DND-41 (cell line): ENCODE measurements around the gene BCAS3.

Experiments
- ATAC-seq: fragments of 200-7000 bp; cut with Tn5 transposase; 3 replicates; pipeline ENCODE4 v1.9.1; 2021; ENCODE audit warnings: low read depth; ENCODE audit not compliant: insufficient read depth
- DNase-seq: peaks from one replicate; pipeline ENCODE4 v3.0.0-alpha.2; 2020
- H2AFZ ChIP-seq: 2 replicates; pipeline ENCODE4 v1.6.0; 2012; ENCODE audit warnings: low read depth, low read length
- H3K27ac ChIP-seq: 2 replicates; pipeline ENCODE4 v1.5.1; 2012; ENCODE audit warnings: low read length, inconsistent platforms
- H3K27me3 ChIP-seq: fragments of 200-600 bp; sonication (generic); 2 replicates; pipeline ENCODE4 v1.6.0; 2012; ENCODE audit warnings: low read length, mild to moderate bottlenecking, inconsistent platforms; ENCODE audit not compliant: insufficient read depth, poor library complexity
- H3K36me3 ChIP-seq: 2 replicates; pipeline ENCODE4 v1.5.1; 2012; ENCODE audit warnings: low read length, inconsistent platforms; ENCODE audit not compliant: insufficient read depth
- H3K4me1 ChIP-seq: 2 replicates; pipeline ENCODE4 v1.5.1; 2012; ENCODE audit warnings: mild to moderate bottlenecking, low read length; ENCODE audit not compliant: insufficient read depth
- H3K4me2 ChIP-seq: 2 replicates; pipeline ENCODE4 v1.6.0; 2012; ENCODE audit warnings: mild to moderate bottlenecking, moderate library complexity, low read length, inconsistent platforms; ENCODE audit not compliant: insufficient read depth
- H3K4me3 ChIP-seq, 2 experiments: fragments of 200-600 bp in 1 of 2; shearing (Covaris generic) in 1 of 2; 2 replicates each; pipeline ENCODE4 v1.5.1; 2012 to 2016; ENCODE audit warnings: inconsistent platforms in 2 of 2, low read length in 2 of 2, mild to moderate bottlenecking in 2 of 2, low read depth in 1 of 2, moderate library complexity in 1 of 2
- H3K79me2 ChIP-seq: 2 replicates; pipeline ENCODE4 v1.6.0; 2012; ENCODE audit warnings: low read length, inconsistent platforms; ENCODE audit not compliant: insufficient read depth
- H3K9ac ChIP-seq: 2 replicates; pipeline ENCODE4 v1.6.0; 2012; ENCODE audit warnings: low read depth, mild to moderate bottlenecking, inconsistent platforms, low read length, moderate library complexity
- H3K9me3 ChIP-seq: 2 replicates; pipeline ENCODE4 v1.5.1; 2012; ENCODE audit warnings: low read length, moderate library complexity, mild to moderate bottlenecking, inconsistent platforms; ENCODE audit not compliant: insufficient read depth, severe bottlenecking
- H4K20me1 ChIP-seq: 2 replicates; pipeline ENCODE4 v1.6.0; 2012; ENCODE audit warnings: low read length; ENCODE audit not compliant: insufficient read depth
- CTCF ChIP-seq: IDR thresholded peaks from 2 replicates; pipeline ENCODE4 v1.5.1; 2012; ENCODE audit warnings: borderline replicate concordance, low read length, moderate library complexity, mild to moderate bottlenecking; ENCODE audit not compliant: poor library complexity, severe bottlenecking; ENCODE audit errors: extremely low read depth
- EZH2 ChIP-seq: IDR thresholded peaks from 3 replicates; pipeline ENCODE4 v1.6.1; 2012; ENCODE audit warnings: borderline replicate concordance, low read depth, mild to moderate bottlenecking, moderate library complexity, low read length, inconsistent platforms; ENCODE audit not compliant: severe bottlenecking

BCAS3 gene

GRCh38 chr17:60677308-60678117 lies at the start of gene BCAS3:
BCAS3 (plus strand) TSS chr17:60677851.
- DNase-seq = peak; percentile 98
- Histone ChIP-seq H3K4me2 (peak within 1 kb of the TSS; percentile 74), H3K36me3 (no peaks in the 10 kb centered on the region), H2AFZ (peak within 1 kb of the TSS; percentile 77), H3K27ac (peak within 1 kb of the TSS; percentile 64), H3K9me3 (no peaks in the 10 kb centered on the region), H3K9ac (peak within 1 kb of the TSS; percentile 64), H3K79me2 (no peaks in the 10 kb centered on the region), H3K27me3 (no peaks in the 10 kb centered on the region), H4K20me1 (no peaks in the 10 kb centered on the region), H3K4me3 (peak within 1 kb of the TSS; percentile 46 to 64), H3K4me1 (peaks cover 19% of the 10 kb centered on the region)
- peak; percentile 96 for ATAC-seq
- TF ChIP-seq CTCF = no peak
- TF ChIP-seq EZH2 = no peak

- Histone ChIP-seq H3K4me3 (no peak overlapping the region), H3K36me3 (peaks cover 39% of the 10 kb centered on the region), H2AFZ (no peak overlapping the region), H3K27ac (no peak overlapping the region), H3K27me3 (no peaks in the 10 kb centered on the region), H3K79me2 (peaks cover 50% of the 10 kb centered on the region), H3K9ac (no peak overlapping the region), H4K20me1 (peaks cover 13% of the 10 kb centered on the region), H3K9me3 (no peaks in the 10 kb centered on the region), H3K4me1 (no peaks in the 10 kb centered on the region), H3K4me2 (no peak overlapping the region)
- TF ChIP-seq EZH2 = no peak
- TF ChIP-seq CTCF = no peak
- ATAC-seq (no peak), DNase-seq (no peak)
Observed at GRCh38 chr17:60628252-60628889, 49.3 kb upstream of the BCAS3 start.

- H2AFZ ChIP-seq = no peak overlapping the region
- H3K27me3 ChIP-seq = no peaks in the 10 kb centered on the region
- H3K36me3 ChIP-seq = peaks cover 45% of the 10 kb centered on the region
- H3K9me3 ChIP-seq = no peaks in the 10 kb centered on the region
- peaks cover 11% of the 10 kb centered on the region for H4K20me1 ChIP-seq
- no peaks in the 10 kb centered on the region for H3K4me1 ChIP-seq
- TF ChIP-seq EZH2 (no peak), CTCF (no peak)
- DNase-seq (no peak), ATAC-seq (no peak)
- peaks cover 43% of the 10 kb centered on the region for H3K79me2 ChIP-seq
- H3K4me3 ChIP-seq = no peak overlapping the region
- no peak overlapping the region for H3K4me2 ChIP-seq
- no peak overlapping the region for H3K9ac ChIP-seq
- no peak overlapping the region for H3K27ac ChIP-seq
Observed at GRCh38 chr17:60629120-60629519, 48.5 kb upstream of the BCAS3 start.
